ENCODE data around the gene OBSCN. TPM values are rescaled to one million over a fixed set of nuclear protein-coding genes. Genes with fewer than 3 reads are reported as not detected.

OBSCN gene
- total RNA-seq, 2 donors from 2014 or later: 14.5 to 34.9 TPM

DNA sequence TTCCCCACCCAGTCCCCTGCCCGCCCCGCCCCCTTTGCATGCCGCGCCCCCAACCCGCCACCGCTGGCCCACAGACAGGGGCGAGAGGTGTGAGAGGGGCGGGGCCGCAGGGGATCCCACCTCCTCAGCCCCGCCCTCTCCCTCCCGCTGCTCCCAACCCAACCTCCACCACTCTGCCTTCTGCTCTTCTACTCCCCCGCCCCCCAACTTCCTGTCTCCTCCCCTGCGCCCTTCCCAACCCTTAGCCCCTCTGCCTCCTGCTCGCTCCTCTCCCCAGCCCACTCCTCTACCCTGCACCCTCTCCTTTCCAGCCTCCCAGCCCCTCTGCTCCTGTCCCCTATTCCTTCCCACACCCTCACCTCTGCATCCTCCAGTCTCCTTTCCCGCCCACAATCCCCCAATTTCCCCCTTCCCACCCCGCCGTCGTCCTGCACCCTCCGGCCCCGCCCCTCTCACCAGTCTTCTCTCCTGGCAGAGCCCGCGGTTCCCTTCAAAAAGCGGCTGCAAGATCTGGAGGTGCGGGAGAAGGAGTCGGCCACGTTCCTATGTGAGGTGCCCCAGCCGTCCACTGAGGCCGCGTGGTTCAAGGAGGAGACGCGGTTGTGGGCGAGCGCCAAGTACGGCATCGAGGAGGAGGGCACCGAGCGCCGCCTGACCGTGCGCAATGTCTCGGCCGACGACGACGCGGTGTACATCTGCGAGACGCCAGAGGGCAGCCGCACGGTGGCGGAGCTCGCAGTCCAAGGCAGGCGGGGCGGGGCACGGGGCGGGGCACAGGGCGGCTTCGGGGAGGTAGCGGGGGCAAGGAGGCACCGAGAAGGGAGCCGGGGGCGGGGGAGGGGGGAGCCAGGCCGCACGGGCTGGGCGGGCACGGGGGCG lies 5.4 kb downstream of the OBSCN start:
- TF ChIP-seq, protein P1, sequence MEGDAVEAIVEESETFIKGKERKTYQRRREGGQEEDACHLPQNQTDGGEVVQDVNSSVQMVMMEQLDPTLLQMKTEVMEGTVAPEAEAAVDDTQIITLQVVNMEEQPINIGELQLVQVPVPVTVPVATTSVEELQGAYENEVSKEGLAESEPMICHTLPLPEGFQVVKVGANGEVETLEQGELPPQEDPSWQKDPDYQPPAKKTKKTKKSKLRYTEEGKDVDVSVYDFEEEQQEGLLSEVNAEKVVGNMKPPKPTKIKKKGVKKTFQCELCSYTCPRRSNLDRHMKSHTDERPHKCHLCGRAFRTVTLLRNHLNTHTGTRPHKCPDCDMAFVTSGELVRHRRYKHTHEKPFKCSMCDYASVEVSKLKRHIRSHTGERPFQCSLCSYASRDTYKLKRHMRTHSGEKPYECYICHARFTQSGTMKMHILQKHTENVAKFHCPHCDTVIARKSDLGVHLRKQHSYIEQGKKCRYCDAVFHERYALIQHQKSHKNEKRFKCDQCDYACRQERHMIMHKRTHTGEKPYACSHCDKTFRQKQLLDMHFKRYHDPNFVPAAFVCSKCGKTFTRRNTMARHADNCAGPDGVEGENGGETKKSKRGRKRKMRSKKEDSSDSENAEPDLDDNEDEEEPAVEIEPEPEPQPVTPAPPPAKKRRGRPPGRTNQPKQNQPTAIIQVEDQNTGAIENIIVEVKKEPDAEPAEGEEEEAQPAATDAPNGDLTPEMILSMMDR (IDR thresholded peaks at IDR 0.05): peak; percentile 38 to 73 (median 59)
- TF ChIP-seq POLR2A (IDR thresholded peaks at IDR 0.05): peak in 2 of 3 donors; percentile 30 to 48
- peaks cover 20% of the 10 kb centered on the region for H3K4me1 ChIP-seq
- intact Hi-C loops (cut with DNase I): no loop called here

GRCh38 chr1:228213917-228214808 lies 6.3 kb downstream of the OBSCN start:
- peak overlapping the region in 1 of 4 donors; percentile 13 for H3K27ac ChIP-seq
- TF ChIP-seq, protein P1 (IDR thresholded peaks at IDR 0.05): no peak
- no peak for TF ChIP-seq POLR2A (IDR thresholded peaks at IDR 0.05)
- peak; percentile 1 for ATAC-seq
- peaks cover 20% of the 10 kb centered on the region for H3K4me1 ChIP-seq
- H3K36me3 ChIP-seq (replicated peaks in 1 of 2; ENCODE audit: insufficient read depth in 1 of 2, low read depth in 2 of 2): no peaks in the 10 kb centered on the region
- intact Hi-C loops (cut with DNase I): no loop called here
- H3K9me3 ChIP-seq: no peaks in the 10 kb centered on the region
- H3K4me3 ChIP-seq: peak overlapping the region in 1 of 2 donors; percentile 7
- 34 to 52% methylated on average over 28 to 45 of the region's 48 CpGs for WGBS, 2 donors
- H3K27me3 ChIP-seq: peaks cover 0 to under 1% of the 10 kb centered on the region in 2 donors
- DNase-seq: no peak

More for the DNA sequence above, 5.4 kb downstream of the OBSCN start:
- Histone ChIP-seq H3K27me3 (peaks cover 0 to 5% of the 10 kb centered on the region in 2 donors), H3K4me3 (peak overlapping the region; percentile 34), H3K9me3 (no peaks in the 10 kb centered on the region), H3K27ac (peak overlapping the region in 2 of 4 donors; percentile 13 to 73), H3K36me3 (replicated peaks in 1 of 2; ENCODE audit: insufficient read depth in 1 of 2, low read depth in 2 of 2) (no peaks in the 10 kb centered on the region)
- ATAC-seq (peak; percentile 88), DNase-seq (peak; percentile 84 to 92 (median 88))
- 0 to 2% methylated on average over 16 to 46 of the region's 67 CpGs for WGBS, 2 donors

GRCh38 chr1:228214921-228215662 lies 7.2 kb downstream of the OBSCN start:
- intact Hi-C loops (cut with DNase I): no loop called here
- Histone ChIP-seq H3K4me3 (no peak overlapping the region), H3K27ac (peak overlapping the region in 1 of 4 donors; percentile 50), H3K9me3 (no peaks in the 10 kb centered on the region), H3K27me3 (no peaks in the 10 kb centered on the region), H3K4me1 (peaks cover 20% of the 10 kb centered on the region), H3K36me3 (replicated peaks in 1 of 2; ENCODE audit: insufficient read depth in 1 of 2, low read depth in 2 of 2) (no peaks in the 10 kb centered on the region)
- ATAC-seq (no peak), DNase-seq (no peak)
- TF ChIP-seq, protein P1 (IDR thresholded peaks at IDR 0.05): no peak
- TF ChIP-seq POLR2A (IDR thresholded peaks at IDR 0.05): no peak
- WGBS, 2 donors: 92 to 95% methylated on average over 13 to 22 of the region's 23 CpGs

GRCh38 chr1:228215663-228216116 lies 7.8 kb downstream of the OBSCN start:
- no peak for ATAC-seq
- no peaks in the 10 kb centered on the region for H3K36me3 ChIP-seq (replicated peaks in 1 of 2; ENCODE audit: insufficient read depth in 1 of 2, low read depth in 2 of 2)
- no peak for DNase-seq
- TF ChIP-seq POLR2A (IDR thresholded peaks at IDR 0.05): no peak
- TF ChIP-seq, protein P1 (IDR thresholded peaks at IDR 0.05): no peak
- H3K27me3 ChIP-seq: no peaks in the 10 kb centered on the region
- no peaks in the 10 kb centered on the region for H3K9me3 ChIP-seq
- no peak overlapping the region for H3K4me3 ChIP-seq
- 89 to 94% methylated on average over 4 to 13 of the region's 13 CpGs for WGBS, 2 donors
- H3K27ac ChIP-seq: peak overlapping the region in 1 of 4 donors; percentile 50
- intact Hi-C loops (cut with DNase I): no loop called here
- H3K4me1 ChIP-seq: peaks cover 20% of the 10 kb centered on the region
